HUES64 (cell line): ENCODE data around the gene PANK4.

Source experiments
- H3K27ac ChIP-seq: 2 replicates; pipeline ENCODE4 v1.7.0; 2013; ENCODE audit warnings: low read depth, low read length, inconsistent platforms
- H3K27me3 ChIP-seq: 2 replicates; pipeline ENCODE4 v1.6.1; 2013; ENCODE audit warnings: mild to moderate bottlenecking, low read length; ENCODE audit not compliant: insufficient read depth
- H3K36me3 ChIP-seq: 2 replicates; pipeline ENCODE4 v1.6.1; 2013; ENCODE audit warnings: mild to moderate bottlenecking, low read length; ENCODE audit not compliant: insufficient read depth
- H3K4me1 ChIP-seq: 2 replicates; pipeline ENCODE4 v1.6.1; 2013; ENCODE audit warnings: mild to moderate bottlenecking, low read length, moderate library complexity; ENCODE audit not compliant: insufficient read depth
- H3K4me3 ChIP-seq: 2 replicates; pipeline ENCODE4 v1.5.1; 2013; ENCODE audit warnings: mild to moderate bottlenecking, low read length, moderate library complexity
- H3K9ac ChIP-seq: 2 replicates; pipeline ENCODE4 v1.6.1; 2013; ENCODE audit warnings: mild to moderate bottlenecking, low read depth, low read length
- H3K9me3 ChIP-seq: 2 replicates; pipeline ENCODE4 v1.6.1; 2013; ENCODE audit warnings: low read depth, low read length; ENCODE audit not compliant: insufficient read depth
- WGBS: fragments of 150-250, 120-280 bp; methylation state at CpG from one replicate; pipeline ENCODE4 v1.1.7; 2013; ENCODE audit warnings: missing lambda C conversion rate; 5-methylcytosine and 5-hydroxymethylcytosine counted together

The PANK4 gene

DNA sequence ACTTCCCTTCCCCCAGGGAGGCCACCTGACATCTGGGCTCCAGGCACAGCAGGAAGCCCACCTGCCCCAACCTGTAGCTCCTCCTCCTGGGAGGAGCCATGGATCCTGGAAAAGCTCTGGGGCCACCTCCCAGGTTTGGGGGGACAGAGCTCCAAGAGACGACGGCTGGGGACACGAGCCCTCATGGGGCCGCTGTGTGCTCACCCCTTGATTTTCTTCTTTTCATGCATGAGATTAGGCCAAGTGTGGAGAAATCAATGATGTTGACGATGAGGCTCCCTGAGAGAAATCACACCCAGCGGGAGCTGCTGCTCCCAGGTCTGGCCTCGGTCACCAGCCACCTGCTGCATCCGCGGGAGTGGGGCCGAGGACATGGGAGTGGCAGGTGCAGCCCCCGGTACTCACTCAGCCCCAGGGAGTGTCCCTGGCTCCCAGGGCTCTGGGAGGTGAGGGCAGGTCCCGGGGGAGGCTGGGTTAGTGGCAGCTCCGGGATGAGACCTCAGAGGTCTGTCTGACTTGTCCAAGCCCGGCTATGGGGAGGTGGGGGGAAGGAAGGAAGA, 38.5 kb upstream of the PANK4 start:
- H3K4me1 ChIP-seq = no peaks in the 10 kb centered on the region
- no peak overlapping the region for H3K9ac ChIP-seq
- H3K9me3 ChIP-seq = no peaks in the 10 kb centered on the region
- no peaks in the 10 kb centered on the region for H3K36me3 ChIP-seq
- no peaks in the 10 kb centered on the region for H3K27me3 ChIP-seq
- H3K27ac ChIP-seq = no peak overlapping the region
- WGBS = 83% methylated on average over 14 of the region's 14 CpGs
- H3K4me3 ChIP-seq = no peak overlapping the region

DNA sequence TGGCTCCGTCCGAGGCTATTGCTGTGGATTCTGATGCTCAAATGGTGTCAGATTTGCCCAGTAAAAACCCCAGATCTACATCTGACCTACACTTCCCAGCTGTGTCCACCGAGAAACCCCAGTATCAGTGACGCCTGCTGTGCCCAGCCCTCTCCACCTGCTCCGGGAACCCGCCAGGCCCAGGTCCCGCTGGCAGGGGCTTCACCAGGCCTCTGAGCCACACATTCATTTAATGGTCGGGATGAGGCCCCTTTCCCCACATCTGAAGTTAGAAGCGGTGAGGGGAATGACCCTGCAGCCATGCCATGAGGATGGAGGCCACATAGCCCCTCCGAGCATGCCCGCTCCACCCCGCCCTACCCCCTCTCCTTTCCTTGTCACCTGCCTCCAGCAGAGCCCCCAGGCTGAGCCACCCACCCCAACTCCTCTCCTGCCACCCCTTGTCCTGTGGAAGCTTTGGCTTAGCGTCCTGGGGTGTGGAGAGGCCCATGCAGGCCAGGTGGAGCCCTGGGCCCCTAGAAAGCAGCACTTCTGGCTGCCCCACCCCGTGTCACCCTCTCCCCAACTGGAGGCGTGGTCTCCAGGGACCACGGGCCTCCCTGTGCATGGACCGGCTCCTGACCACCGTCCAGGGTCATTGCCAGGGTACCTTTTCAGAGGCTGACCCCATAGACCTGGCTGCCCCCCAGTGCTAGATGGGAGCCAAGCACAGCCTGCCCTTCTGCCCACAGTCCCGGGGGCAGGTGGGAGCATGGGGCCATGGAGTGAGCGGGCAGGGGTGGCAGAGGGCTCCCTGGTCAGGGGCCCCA, 37.8 kb upstream of the PANK4 start:
- Histone ChIP-seq H3K36me3 (no peaks in the 10 kb centered on the region), H3K4me1 (no peaks in the 10 kb centered on the region), H3K4me3 (no peak overlapping the region), H3K27me3 (no peaks in the 10 kb centered on the region), H3K9ac (no peak overlapping the region), H3K27ac (no peak overlapping the region), H3K9me3 (no peaks in the 10 kb centered on the region)
- WGBS = 89% methylated on average over 20 of the region's 20 CpGs

DNA sequence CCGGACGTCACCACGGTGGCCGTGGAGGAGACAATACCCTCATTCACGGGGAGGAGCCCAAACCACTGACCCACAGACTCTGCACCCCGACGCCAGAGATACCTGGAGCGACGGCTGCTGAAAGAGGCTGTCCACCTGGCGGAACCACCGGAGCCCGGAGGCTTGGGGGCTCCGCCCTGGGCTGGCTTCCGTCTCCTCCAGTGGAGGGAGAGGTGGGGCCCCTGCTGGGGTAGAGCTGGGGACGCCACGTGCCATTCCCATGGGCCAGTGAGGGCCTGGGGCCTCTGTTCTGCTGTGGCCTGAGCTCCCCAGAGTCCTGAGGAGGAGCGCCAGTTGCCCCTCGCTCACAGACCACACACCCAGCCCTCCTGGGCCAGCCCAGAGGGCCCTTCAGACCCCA, 36.8 kb upstream of the PANK4 start:
- no peak overlapping the region for H3K4me3 ChIP-seq
- H3K9ac ChIP-seq = no peak overlapping the region
- WGBS = 88% methylated on average over 18 of the region's 18 CpGs
- H3K27ac ChIP-seq = no peak overlapping the region
- no peaks in the 10 kb centered on the region for H3K36me3 ChIP-seq
- no peaks in the 10 kb centered on the region for H3K27me3 ChIP-seq
- no peaks in the 10 kb centered on the region for H3K9me3 ChIP-seq
- H3K4me1 ChIP-seq = no peaks in the 10 kb centered on the region

DNA sequence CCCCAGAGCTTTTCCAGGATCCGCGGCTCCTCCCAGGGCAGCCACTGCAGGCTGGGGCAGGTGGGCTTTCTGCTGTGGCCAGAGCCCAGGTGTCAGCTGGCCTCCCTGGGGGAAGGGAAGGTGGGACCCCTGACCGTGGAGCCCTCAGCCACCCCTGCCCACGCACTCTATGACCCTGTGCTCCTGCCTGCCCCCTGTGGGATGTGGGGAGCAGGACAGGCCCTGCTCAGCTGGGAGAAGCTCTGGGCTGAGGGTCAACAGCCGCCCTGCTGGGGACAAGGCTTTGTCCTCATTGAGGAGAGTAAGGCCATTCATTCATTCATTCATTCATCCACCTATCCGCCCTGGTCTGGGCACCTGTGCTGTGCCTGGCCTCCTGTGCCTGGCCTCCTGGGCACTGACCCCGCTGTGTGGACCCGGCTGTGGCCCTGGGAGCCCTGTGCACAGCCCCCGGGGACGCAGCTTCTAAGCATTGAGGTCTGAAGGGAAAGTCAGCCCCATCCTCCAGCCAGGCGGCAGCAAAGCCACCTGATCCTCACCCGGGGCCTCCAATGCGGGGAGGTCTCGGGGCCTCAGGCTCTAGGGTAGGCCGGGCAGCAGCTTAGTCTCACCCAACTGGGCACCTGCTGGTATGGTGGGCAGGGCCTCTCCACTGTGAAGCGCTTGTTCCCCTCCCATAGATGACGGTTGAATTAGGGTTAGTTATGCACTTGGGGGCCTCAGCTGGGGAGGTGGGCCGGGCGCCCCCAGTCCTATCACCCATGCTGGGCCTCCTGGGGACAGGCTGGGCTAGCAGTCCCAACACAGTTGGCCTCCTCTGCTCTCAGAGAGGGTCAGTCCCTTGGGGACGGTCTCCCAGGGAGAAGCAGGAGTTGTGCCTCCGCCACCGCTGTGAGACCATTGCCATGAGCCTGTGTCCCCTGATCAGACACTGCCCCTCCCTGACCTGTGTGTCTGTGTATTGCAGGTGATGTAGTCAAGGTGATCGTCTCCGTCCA, 35.8 kb upstream of the PANK4 start:
- H3K9me3 ChIP-seq = no peaks in the 10 kb centered on the region
- H3K27me3 ChIP-seq = no peaks in the 10 kb centered on the region
- no peaks in the 10 kb centered on the region for H3K36me3 ChIP-seq
- no peaks in the 10 kb centered on the region for H3K4me1 ChIP-seq
- no peak overlapping the region for H3K9ac ChIP-seq
- no peak overlapping the region for H3K27ac ChIP-seq
- 90% methylated on average over 22 of the region's 24 CpGs for WGBS
- H3K4me3 ChIP-seq = no peak overlapping the region

DNA sequence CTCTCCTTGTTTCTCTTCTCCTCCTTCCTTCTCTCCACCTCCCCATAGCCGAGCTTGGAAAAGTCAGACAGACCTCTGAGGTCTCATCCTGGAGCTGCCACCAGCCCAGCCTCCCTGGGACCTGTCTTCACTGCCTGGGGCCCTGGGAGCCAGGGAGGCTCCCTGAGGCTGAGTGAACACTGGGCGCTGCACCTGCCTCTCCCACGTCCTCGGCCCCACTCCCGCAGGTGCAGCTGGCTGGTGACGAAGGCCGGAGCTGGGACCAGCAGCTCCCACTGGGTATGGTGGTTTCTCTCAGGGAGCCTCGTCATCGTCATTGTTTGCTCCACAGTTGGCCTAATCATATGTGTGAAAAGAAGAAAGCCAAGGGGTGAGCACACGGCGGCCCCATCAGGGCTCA, 35.0 kb upstream of the PANK4 start:
- Histone ChIP-seq H3K9ac (no peak overlapping the region), H3K36me3 (no peaks in the 10 kb centered on the region), H3K27ac (no peak overlapping the region), H3K4me1 (0 out of 2 replicates have a peak, but pooled peaks cover 3% of the 10 kb centered on the region), H3K4me3 (no peak overlapping the region), H3K27me3 (no peaks in the 10 kb centered on the region), H3K9me3 (no peaks in the 10 kb centered on the region)
- 92% methylated on average over 11 of the region's 11 CpGs for WGBS

DNA sequence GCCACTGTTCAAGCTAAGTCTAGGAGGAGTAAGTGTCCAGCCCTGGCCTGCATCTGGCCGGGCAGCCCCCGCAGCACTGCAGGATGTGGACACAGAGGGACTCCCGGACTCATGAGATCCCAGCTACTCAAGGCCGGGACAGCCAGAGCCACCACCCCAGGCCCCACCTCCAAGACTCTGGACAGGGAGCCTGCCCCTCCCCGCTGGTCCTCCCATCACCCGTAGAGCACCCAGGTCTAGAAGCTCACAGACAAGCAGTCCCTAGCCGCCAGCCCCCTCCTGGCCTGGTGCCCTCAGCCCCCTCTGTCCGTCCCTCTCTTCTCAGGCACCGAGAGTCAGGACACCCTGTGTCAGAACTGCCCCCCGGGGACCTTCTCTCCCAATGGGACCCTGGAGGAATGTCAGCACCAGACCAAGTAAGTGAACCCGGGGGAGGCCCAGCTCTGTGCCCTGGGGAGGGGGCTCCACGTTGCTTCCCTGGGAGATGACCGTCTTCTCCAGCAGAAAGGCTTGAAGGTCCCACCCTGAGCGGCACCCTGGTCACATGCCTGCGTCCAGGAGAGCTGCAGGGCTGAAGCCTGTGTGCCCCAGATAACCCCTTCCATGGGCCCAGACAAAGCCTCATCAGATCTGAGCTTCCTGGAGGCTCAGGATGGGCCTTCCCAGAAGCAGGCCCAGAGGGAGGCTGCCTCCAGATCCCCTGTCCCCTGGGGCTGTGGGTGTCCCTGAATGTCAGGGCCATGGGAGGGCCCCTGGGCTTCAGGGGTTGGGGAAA, 34.1 kb upstream of the PANK4 start:
- H3K4me1 ChIP-seq = 0 out of 2 replicates have a peak, but pooled peaks cover 5% of the 10 kb centered on the region
- H3K9ac ChIP-seq = no peak overlapping the region
- no peaks in the 10 kb centered on the region for H3K9me3 ChIP-seq
- 91% methylated on average over 15 of the region's 15 CpGs for WGBS
- no peaks in the 10 kb centered on the region for H3K36me3 ChIP-seq
- no peak overlapping the region for H3K4me3 ChIP-seq
- no peak overlapping the region for H3K27ac ChIP-seq
- H3K27me3 ChIP-seq = no peaks in the 10 kb centered on the region

DNA sequence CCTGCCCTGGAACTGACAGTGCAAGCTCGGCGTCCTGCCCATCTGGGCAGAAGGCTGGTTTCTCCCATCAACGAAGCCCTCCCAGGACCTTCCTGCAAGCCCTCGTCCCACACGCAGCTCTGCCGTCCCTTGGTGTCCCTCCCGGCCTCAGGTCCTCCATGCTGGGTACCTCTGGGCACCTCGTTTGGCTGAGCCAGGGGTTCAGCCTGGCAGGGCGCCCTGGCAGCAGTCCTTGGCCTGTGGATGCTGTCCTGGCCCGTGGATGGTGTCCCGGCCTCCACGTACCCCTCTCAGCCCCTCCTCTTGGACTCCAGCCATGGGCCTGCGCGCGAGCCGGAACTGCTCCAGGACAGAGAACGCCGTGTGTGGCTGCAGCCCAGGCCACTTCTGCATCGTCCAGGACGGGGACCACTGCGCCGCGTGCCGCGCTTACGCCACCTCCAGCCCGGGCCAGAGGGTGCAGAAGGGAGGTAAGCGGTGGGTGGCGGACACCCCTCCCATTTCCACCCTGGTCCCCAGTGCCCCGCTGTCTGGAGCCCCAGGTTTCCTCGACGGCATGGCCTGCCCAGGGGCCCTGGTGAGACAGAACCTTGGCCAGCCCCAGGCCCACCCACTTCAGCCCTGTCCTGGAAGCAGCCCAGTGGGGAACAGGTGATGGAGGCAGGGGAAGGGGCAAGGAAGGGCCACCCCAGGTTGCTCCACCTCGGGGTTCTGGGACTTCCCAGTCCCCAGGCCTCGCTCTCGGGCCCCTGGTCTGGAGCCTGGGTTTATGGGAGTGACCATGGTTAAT, 33.3 kb upstream of the PANK4 start:
- no peak overlapping the region for H3K9ac ChIP-seq
- no peaks in the 10 kb centered on the region for H3K27me3 ChIP-seq
- H3K36me3 ChIP-seq = no peaks in the 10 kb centered on the region
- WGBS = 91% methylated on average over 35 of the region's 35 CpGs
- H3K4me1 ChIP-seq = 0 out of 2 replicates have a peak, but pooled peaks cover 5% of the 10 kb centered on the region
- no peaks in the 10 kb centered on the region for H3K9me3 ChIP-seq
- H3K27ac ChIP-seq = no peak overlapping the region
- no peak overlapping the region for H3K4me3 ChIP-seq

DNA sequence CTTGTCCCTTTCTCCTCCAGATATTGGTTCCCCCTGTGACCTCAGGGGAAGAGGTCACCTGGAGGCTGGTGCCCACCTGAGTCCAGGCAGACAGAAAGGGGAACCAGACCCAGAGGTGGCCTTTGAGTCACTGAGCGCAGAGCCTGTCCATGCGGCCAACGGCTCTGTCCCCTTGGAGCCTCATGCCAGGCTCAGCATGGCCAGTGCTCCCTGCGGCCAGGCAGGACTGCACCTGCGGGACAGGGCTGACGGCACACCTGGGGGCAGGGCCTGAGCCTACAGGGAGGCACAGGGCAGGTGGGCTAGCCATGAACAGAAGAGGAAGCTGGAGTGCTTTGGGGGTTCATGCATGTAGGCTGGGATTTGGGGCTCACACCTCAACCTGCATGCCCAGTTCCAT, 32.5 kb upstream of the PANK4 start:
- Histone ChIP-seq H3K27me3 (no peaks in the 10 kb centered on the region), H3K36me3 (no peaks in the 10 kb centered on the region), H3K9ac (no peak overlapping the region), H3K9me3 (no peaks in the 10 kb centered on the region), H3K4me1 (0 out of 2 replicates have a peak, but pooled peaks cover 5% of the 10 kb centered on the region), H3K27ac (no peak overlapping the region), H3K4me3 (no peak overlapping the region)
- WGBS = 95% methylated on average over 6 of the region's 6 CpGs

DNA sequence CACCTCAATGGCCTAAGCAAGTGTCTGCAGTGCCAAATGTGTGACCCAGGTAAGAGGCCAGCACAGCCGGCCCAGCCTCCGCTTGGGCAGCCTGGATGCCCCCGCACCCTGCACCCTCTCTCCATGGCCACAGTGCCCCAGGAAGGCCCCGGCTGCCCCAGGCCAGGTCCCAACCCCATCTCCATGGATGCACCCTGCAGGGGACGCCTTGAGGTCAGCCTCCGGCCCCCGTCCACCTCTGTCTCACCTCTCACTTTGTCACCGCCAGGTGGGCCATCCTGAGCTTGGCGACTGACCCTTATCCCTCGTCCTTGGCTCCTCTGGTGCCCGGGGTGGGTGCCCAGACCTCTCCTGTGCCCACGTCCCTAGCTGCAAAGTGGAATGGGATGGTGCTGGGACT, 32.0 kb upstream of the PANK4 start:
- Histone ChIP-seq H3K27ac (no peak overlapping the region), H3K4me1 (0 out of 2 replicates have a peak, but pooled peaks cover 5% of the 10 kb centered on the region), H3K9ac (no peak overlapping the region), H3K36me3 (no peaks in the 10 kb centered on the region), H3K27me3 (no peaks in the 10 kb centered on the region), H3K9me3 (no peaks in the 10 kb centered on the region), H3K4me3 (no peak overlapping the region)
- 93% methylated on average over 12 of the region's 12 CpGs for WGBS
